GM18517 (cell line): Measurements from ENCODE around the gene RAB31.

ENCODE experiments used
- ATAC-seq: cut with Tn5 transposase; IDR thresholded peaks from one replicate; pipeline ENCODE4 v1.9.1; 2021; ENCODE audit warnings: mild to moderate bottlenecking, moderate library complexity; ENCODE audit not compliant: unreplicated experiment

RAB31 gene

GRCh38 chr18:9691235-9691634 is 16.9 kb upstream of the RAB31 start:
- ATAC-seq: no peak

GRCh38 chr18:9694174-9694573 is 13.9 kb upstream of the RAB31 start:
- ATAC-seq: no peak

- no peak for ATAC-seq
Observed at GRCh38 chr18:9694952-9695495, 13.1 kb upstream of the RAB31 start.

- ATAC-seq: no peak
Observed at GRCh38 chr18:9695605-9696004, 12.5 kb upstream of the RAB31 start.

GRCh38 chr18:9696112-9696511 is 12.0 kb upstream of the RAB31 start:
- no peak for ATAC-seq

- no peak for ATAC-seq
Observed at GRCh38 chr18:9696701-9697100, 11.4 kb upstream of the RAB31 start.

GRCh38 chr18:9697121-9697520 is 11.0 kb upstream of the RAB31 start:
- ATAC-seq: no peak

- ATAC-seq: no peak
Observed at GRCh38 chr18:9698497-9698896, 9.6 kb upstream of the RAB31 start.

- ATAC-seq: no peak
Observed at GRCh38 chr18:9700261-9700796, 7.8 kb upstream of the RAB31 start.

GRCh38 chr18:9701609-9702349 is 6.3 kb upstream of the RAB31 start:
- ATAC-seq: no peak

- no peak for ATAC-seq
Observed at GRCh38 chr18:9704233-9705118, 3.6 kb upstream of the RAB31 start.

GRCh38 chr18:9705183-9705829 is 2.8 kb upstream of the RAB31 start:
- ATAC-seq: no peak

GRCh38 chr18:9706081-9706935 is 1.8 kb upstream of the RAB31 start:
- no peak for ATAC-seq

GRCh38 chr18:9707381-9708056 is 582 bp upstream of the RAB31 start:
- ATAC-seq: no peak

- ATAC-seq: no peak
Observed at GRCh38 chr18:9708434-9709303, 568 bp downstream of the RAB31 start.

- no peak for ATAC-seq
Observed at GRCh38 chr18:9709304-9709877, 1.3 kb downstream of the RAB31 start.

GRCh38 chr18:9710037-9710436 is 1.9 kb downstream of the RAB31 start:
- ATAC-seq: no peak
